Natural killer cell treated with Interleukin-12 subunit alpha and Interleukin-12 subunit beta and Interleukin-15 and Interleukin-18, amount 100 ng/mL, for 72 hours (primary cell): ENCODE data around the gene TSHZ2. TPM values are rescaled to one million over a fixed set of nuclear protein-coding genes. Genes with fewer than 3 reads are reported as not detected.
"Not testable (repeated sequence)": the region's sequence is repeated elsewhere in the genome, so short reads cannot be mapped to it uniquely, and the experiment has no call there.

Source experiments
- ATAC-seq, 2 donors: fragments of 150-1000 bp; cut with Tn5 transposase in 1 of 2; sonication (Bioruptor Pico), chemical (Tn5 transposase) in 1 of 2; 2 replicates each; pipeline ENCODE4 v1.10.0; 2021
- DNase-seq: peaks from one replicate; pipeline ENCODE4 v3.0.0; 2022; ENCODE audit warnings: low spot score
- H3K27ac Mint-ChIP-seq, 2 donors: 1 replicate in 1 of 2; 2 replicates in 1 of 2; pipeline ENCODE4 v1.8.0; 2022; ENCODE audit warnings: mixed read lengths in 2 of 2, mild to moderate bottlenecking in 1 of 2, moderate library complexity in 1 of 2
- H3K27me3 Mint-ChIP-seq, 2 donors: 1 replicate in 1 of 2; 2 replicates in 1 of 2; pipeline ENCODE4 v1.8.0; 2022; ENCODE audit warnings: mixed read lengths in 2 of 2
- H3K36me3 Mint-ChIP-seq: one replicate; pipeline ENCODE4 v1.8.0; 2022; ENCODE audit warnings: mixed read lengths
- H3K4me1 Mint-ChIP-seq, 2 donors: 1 replicate in 1 of 2; 2 replicates in 1 of 2; pipeline ENCODE4 v1.8.0; 2022; ENCODE audit warnings: low read depth in 2 of 2, mixed read lengths in 2 of 2, mild to moderate bottlenecking in 1 of 2
- H3K4me3 Mint-ChIP-seq: one replicate; pipeline ENCODE4 v1.8.0; 2022; ENCODE audit warnings: mixed read lengths
- H3K9me3 Mint-ChIP-seq: 2 replicates; pipeline ENCODE4 v1.8.0; 2022; ENCODE audit warnings: mixed read lengths
- total RNA-seq, 2 donors: library from RNA; stranded (reverse); gene quantifications; one replicate each; pipeline ENCODE4 v1.2.3, GENCODE V29; 2022

The TSHZ2 gene
- total RNA-seq, 2 donors from 2014 or later = 0.05 to 1.1 TPM

GRCh38 chr20:53089851-53090250, 117.7 kb downstream of the TSHZ2 start:
- ATAC-seq, H3K27ac Mint-ChIP-seq, H3K9me3 Mint-ChIP-seq, H3K36me3 Mint-ChIP-seq, H3K4me3 Mint-ChIP-seq, H3K4me1 Mint-ChIP-seq, DNase-seq: not testable (repeated sequence)
- H3K27me3 Mint-ChIP-seq = peaks cover 12 to 20% of the 10 kb centered on the region in 2 donors

- H3K27me3 Mint-ChIP-seq = peaks cover 12 to 18% of the 10 kb centered on the region in 2 donors
- no peak overlapping the region for H3K27ac Mint-ChIP-seq
- H3K9me3 Mint-ChIP-seq = no peaks in the 10 kb centered on the region
- no peak for DNase-seq
- no peak for ATAC-seq
- H3K4me1 Mint-ChIP-seq = no peaks in the 10 kb centered on the region
- H3K4me3 Mint-ChIP-seq = no peak overlapping the region
- H3K36me3 Mint-ChIP-seq = no peaks in the 10 kb centered on the region
Observed at GRCh38 chr20:53091789-53092188, 119.6 kb downstream of the TSHZ2 start.

GRCh38 chr20:53092772-53093300, 120.7 kb downstream of the TSHZ2 start:
- H3K36me3 Mint-ChIP-seq = no peaks in the 10 kb centered on the region

GRCh38 chr20:53097371-53097770, 125.2 kb downstream of the TSHZ2 start:
- no peak overlapping the region for H3K4me3 Mint-ChIP-seq
- no peak overlapping the region for H3K27ac Mint-ChIP-seq
- H3K27me3 Mint-ChIP-seq = peaks cover 6 to 17% of the 10 kb centered on the region in 2 donors
- ATAC-seq (no peak), DNase-seq (no peak)
- no peaks in the 10 kb centered on the region for H3K4me1 Mint-ChIP-seq
- no peaks in the 10 kb centered on the region for H3K9me3 Mint-ChIP-seq
- no peaks in the 10 kb centered on the region for H3K36me3 Mint-ChIP-seq

More at GRCh38 chr20:53092772-53093300, 120.7 kb downstream of the TSHZ2 start:
- Mint-ChIP-seq H3K27ac (no peak overlapping the region), H3K9me3 (no peaks in the 10 kb centered on the region), H3K27me3 (peaks cover 6 to 18% of the 10 kb centered on the region in 2 donors), H3K4me1 (no peaks in the 10 kb centered on the region), H3K4me3 (no peak overlapping the region)
- ATAC-seq = no peak
- no peak for DNase-seq

GRCh38 chr20:53097791-53098190, 125.6 kb downstream of the TSHZ2 start:
- no peak for ATAC-seq
- Mint-ChIP-seq H3K36me3 (no peaks in the 10 kb centered on the region), H3K27me3 (peaks cover 6 to 17% of the 10 kb centered on the region in 2 donors), H3K27ac (no peak overlapping the region), H3K9me3 (no peaks in the 10 kb centered on the region), H3K4me3 (no peak overlapping the region), H3K4me1 (no peaks in the 10 kb centered on the region)
- no peak for DNase-seq

- no peak for ATAC-seq
- peaks cover 4 to 12% of the 10 kb centered on the region in 2 donors for H3K27me3 Mint-ChIP-seq
- H3K4me3 Mint-ChIP-seq = no peak overlapping the region
- no peaks in the 10 kb centered on the region for H3K9me3 Mint-ChIP-seq
- no peaks in the 10 kb centered on the region for H3K36me3 Mint-ChIP-seq
- no peak for DNase-seq
- H3K27ac Mint-ChIP-seq = no peak overlapping the region
- H3K4me1 Mint-ChIP-seq = no peaks in the 10 kb centered on the region
Observed at GRCh38 chr20:53098621-53099020, 126.5 kb downstream of the TSHZ2 start.

GRCh38 chr20:53099856-53100255, 127.7 kb downstream of the TSHZ2 start:
- DNase-seq = no peak
- Mint-ChIP-seq H3K4me1 (no peaks in the 10 kb centered on the region), H3K27ac (no peak overlapping the region), H3K36me3 (no peaks in the 10 kb centered on the region), H3K4me3 (no peak overlapping the region), H3K9me3 (no peaks in the 10 kb centered on the region), H3K27me3 (peaks cover 10% of the 10 kb centered on the region in 2 donors)
- ATAC-seq = no peak

GRCh38 chr20:53100476-53100911, 128.3 kb downstream of the TSHZ2 start:
- H3K9me3 Mint-ChIP-seq = no peaks in the 10 kb centered on the region
- no peaks in the 10 kb centered on the region for H3K36me3 Mint-ChIP-seq
- H3K4me3 Mint-ChIP-seq = no peak overlapping the region
- no peaks in the 10 kb centered on the region for H3K4me1 Mint-ChIP-seq
- ATAC-seq = no peak
- H3K27me3 Mint-ChIP-seq = peaks cover 10% of the 10 kb centered on the region in 2 donors
- no peak overlapping the region for H3K27ac Mint-ChIP-seq
- DNase-seq = no peak

GRCh38 chr20:53101992-53102760, 130.0 kb downstream of the TSHZ2 start:
- H3K9me3 Mint-ChIP-seq = no peaks in the 10 kb centered on the region
- ATAC-seq = no peak
- H3K4me3 Mint-ChIP-seq = no peak overlapping the region
- peaks cover 10% of the 10 kb centered on the region in 2 donors for H3K27me3 Mint-ChIP-seq
- no peaks in the 10 kb centered on the region for H3K4me1 Mint-ChIP-seq
- no peaks in the 10 kb centered on the region for H3K36me3 Mint-ChIP-seq
- H3K27ac Mint-ChIP-seq = no peak overlapping the region
- DNase-seq = no peak

GRCh38 chr20:53103124-53103523, 131.0 kb downstream of the TSHZ2 start:
- ATAC-seq (no peak), DNase-seq (no peak)
- Mint-ChIP-seq H3K9me3 (no peaks in the 10 kb centered on the region), H3K27ac (no peak overlapping the region), H3K27me3 (peaks cover 10 to 12% of the 10 kb centered on the region in 2 donors), H3K36me3 (no peaks in the 10 kb centered on the region), H3K4me3 (no peak overlapping the region), H3K4me1 (no peaks in the 10 kb centered on the region)

- H3K36me3 Mint-ChIP-seq = no peaks in the 10 kb centered on the region
- no peak for ATAC-seq
- no peaks in the 10 kb centered on the region for H3K9me3 Mint-ChIP-seq
- H3K27ac Mint-ChIP-seq = no peak overlapping the region
- peaks cover 2 to 12% of the 10 kb centered on the region in 2 donors for H3K27me3 Mint-ChIP-seq
- no peak overlapping the region for H3K4me3 Mint-ChIP-seq
- DNase-seq = no peak
- H3K4me1 Mint-ChIP-seq = no peaks in the 10 kb centered on the region
Observed at GRCh38 chr20:53104884-53105283, 132.7 kb downstream of the TSHZ2 start.

- Mint-ChIP-seq H3K36me3 (no peaks in the 10 kb centered on the region), H3K4me1 (no peaks in the 10 kb centered on the region), H3K4me3 (no peak overlapping the region), H3K27me3 (peaks cover 26 to 48% of the 10 kb centered on the region in 2 donors), H3K9me3 (no peaks in the 10 kb centered on the region), H3K27ac (no peak overlapping the region)
- no peak for ATAC-seq
- DNase-seq = no peak
Observed at GRCh38 chr20:53116733-53117132, 144.6 kb downstream of the TSHZ2 start.

- Mint-ChIP-seq H3K27me3 (peaks cover 29 to 34% of the 10 kb centered on the region in 2 donors), H3K27ac (no peak overlapping the region), H3K4me1 (no peaks in the 10 kb centered on the region), H3K4me3 (no peak overlapping the region), H3K9me3 (no peaks in the 10 kb centered on the region), H3K36me3 (no peaks in the 10 kb centered on the region)
- DNase-seq (no peak), ATAC-seq (no peak)
Observed at GRCh38 chr20:53122853-53123252, 150.7 kb downstream of the TSHZ2 start.

GRCh38 chr20:53124075-53124551, 152.0 kb downstream of the TSHZ2 start:
- Mint-ChIP-seq H3K4me1 (no peaks in the 10 kb centered on the region), H3K36me3 (no peaks in the 10 kb centered on the region), H3K4me3 (no peak overlapping the region)

More at GRCh38 chr20:53124075-53124551, 152.0 kb downstream of the TSHZ2 start:
- H3K9me3 Mint-ChIP-seq = no peaks in the 10 kb centered on the region
- no peak overlapping the region for H3K27ac Mint-ChIP-seq
- H3K27me3 Mint-ChIP-seq = peaks cover 22 to 23% of the 10 kb centered on the region in 2 donors
- DNase-seq (no peak), ATAC-seq (no peak)
